ENCODE results near the gene COX6B2. TPM values are rescaled to one million over a fixed set of nuclear protein-coding genes. Genes with fewer than 3 reads are reported as not detected.

Gene COX6B2
- total RNA-seq, 2 donors from 2014 or later, result 0.75 to 0.84 TPM

DNA sequence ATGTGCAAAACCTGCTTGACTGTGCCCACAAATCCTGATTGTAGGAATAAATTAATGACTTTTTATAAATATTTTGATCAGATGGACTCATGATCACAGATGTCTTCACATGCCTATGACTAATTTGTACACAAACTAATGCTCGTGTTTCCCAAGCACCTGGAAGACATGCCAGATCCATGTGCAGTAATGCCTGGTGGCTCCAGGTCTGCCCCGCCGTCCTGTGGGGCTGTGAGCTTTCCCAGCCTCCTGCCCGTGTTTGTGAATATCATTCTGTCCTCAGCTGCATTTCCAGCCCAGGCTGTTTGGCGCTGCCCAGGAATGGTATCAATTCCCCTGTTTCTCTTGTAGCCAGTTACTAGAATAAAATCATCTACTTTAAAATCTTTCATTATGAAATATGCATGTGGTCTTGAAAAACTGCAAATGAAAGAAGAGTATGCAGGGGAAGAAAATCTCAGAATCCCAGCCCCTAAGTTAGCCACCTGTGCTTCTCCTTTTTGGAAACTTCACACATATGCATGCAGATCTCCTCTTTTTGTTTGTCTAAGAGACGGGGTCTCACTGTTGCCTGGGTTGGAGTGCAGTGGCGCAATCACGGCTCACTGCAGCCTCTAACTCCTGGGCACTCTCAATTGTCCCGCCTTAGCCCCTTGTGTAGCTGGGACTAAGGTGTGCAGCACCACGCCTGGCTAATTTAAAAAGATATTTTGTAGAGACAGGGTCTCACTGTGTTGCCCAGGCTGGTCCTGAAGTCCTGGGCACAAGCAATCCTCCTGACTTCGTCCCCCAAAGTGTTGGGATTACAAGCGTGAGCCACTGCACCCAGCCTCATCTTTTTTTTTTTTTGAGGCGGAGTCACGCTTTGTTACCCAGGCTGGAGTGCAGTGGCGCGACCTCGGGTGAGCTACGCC is 37.4 kb upstream of the COX6B2 start:
- no peaks in the 10 kb centered on the region for H3K27me3 ChIP-seq (ENCODE audit: control insufficient read depth, insufficient read depth, low read length, poor library complexity, severe bottlenecking)
- DNase-seq, result no peak

DNA sequence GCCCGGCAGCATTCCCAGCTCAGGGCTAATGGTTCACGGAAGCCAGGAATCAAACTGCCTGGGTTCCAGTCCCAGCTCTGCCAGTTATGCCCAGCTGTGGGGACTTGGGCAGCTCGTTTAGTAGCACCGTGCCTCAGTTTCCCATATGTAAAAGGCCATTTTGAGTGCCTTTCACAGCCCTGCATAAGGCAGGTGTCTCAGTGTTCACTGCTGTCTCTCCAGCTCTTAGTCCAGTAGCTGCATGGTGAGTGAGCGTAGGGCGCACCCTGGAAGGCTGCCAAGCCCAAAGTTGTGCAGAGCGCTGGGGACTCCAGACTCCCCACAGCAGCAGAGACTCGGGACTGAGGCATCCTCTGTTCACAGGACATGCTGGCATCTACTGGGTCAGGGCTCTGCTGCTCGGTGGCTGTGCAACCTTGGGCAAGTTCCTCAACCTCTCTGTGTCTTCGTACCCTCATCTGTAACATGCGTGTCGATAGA is 36.7 kb upstream of the COX6B2 start:
- Histone ChIP-seq H3K27ac (ENCODE audit: low read depth, low read length) (no peak overlapping the region), H3K27me3 (ENCODE audit: control insufficient read depth, insufficient read depth, low read length, poor library complexity, severe bottlenecking) (no peaks in the 10 kb centered on the region), H3K36me3 (ENCODE audit: control insufficient read depth, insufficient read depth, low read length) (peaks cover 49% of the 10 kb centered on the region), H3K9ac (ENCODE audit: extremely low read depth, low read length, poor library complexity, severe bottlenecking) (no peak overlapping the region), H3K4me3 (ENCODE audit: low read length) (no peak overlapping the region), H3K4me1 (ENCODE audit: control insufficient read depth, insufficient read depth, low read length) (peaks cover 21% of the 10 kb centered on the region), H3K9me3 (ENCODE audit: control insufficient read depth, low read length) (no peaks in the 10 kb centered on the region)
- peaks cover 39% of the 10 kb centered on the region for H3K4me1 Mint-ChIP-seq
- no peaks in the 10 kb centered on the region for H3K27me3 Mint-ChIP-seq (ENCODE audit: insufficient read depth)
- peaks cover 40% of the 10 kb centered on the region for H3K36me3 Mint-ChIP-seq (ENCODE audit: low read depth)
- DNase-seq, result no peak
- H3K27ac Mint-ChIP-seq, result no peak overlapping the region
- H3K4me3 Mint-ChIP-seq, result no peak overlapping the region
- no peaks in the 10 kb centered on the region for H3K9me3 Mint-ChIP-seq
- WGBS, 2 experiments (ENCODE audit: insufficient coverage in 1 of 2, insufficient read length in 1 of 2), result 90 to 92% methylated on average over 10 to 12 of the region's 12 CpGs
- no peak for TF ChIP-seq CTCF (conservative IDR thresholded peaks at IDR 0.05)

More for the DNA sequence above, 37.4 kb upstream of the COX6B2 start:
- H3K4me3 ChIP-seq (ENCODE audit: low read length), result no peak overlapping the region
- peaks cover 43% of the 10 kb centered on the region for H3K36me3 ChIP-seq (ENCODE audit: control insufficient read depth, insufficient read depth, low read length)
- peaks cover 21% of the 10 kb centered on the region for H3K4me1 ChIP-seq (ENCODE audit: control insufficient read depth, insufficient read depth, low read length)
- Mint-ChIP-seq H3K4me1 (peaks cover 34% of the 10 kb centered on the region), H3K9me3 (no peaks in the 10 kb centered on the region), H3K27me3 (ENCODE audit: insufficient read depth) (no peaks in the 10 kb centered on the region), H3K4me3 (no peak overlapping the region), H3K36me3 (ENCODE audit: low read depth) (peaks cover 33% of the 10 kb centered on the region), H3K27ac (no peak overlapping the region)
- peak overlapping the region; percentile 37 for H3K27ac ChIP-seq (ENCODE audit: low read depth, low read length)
- no peak overlapping the region for H3K9ac ChIP-seq (ENCODE audit: extremely low read depth, low read length, poor library complexity, severe bottlenecking)
- 64 to 70% methylated on average over 14 to 18 of the region's 18 CpGs for WGBS, 2 experiments (ENCODE audit: insufficient coverage in 1 of 2, insufficient read length in 1 of 2)
- no peak for TF ChIP-seq CTCF (conservative IDR thresholded peaks at IDR 0.05)
- no peaks in the 10 kb centered on the region for H3K9me3 ChIP-seq (ENCODE audit: control insufficient read depth, low read length)

DNA sequence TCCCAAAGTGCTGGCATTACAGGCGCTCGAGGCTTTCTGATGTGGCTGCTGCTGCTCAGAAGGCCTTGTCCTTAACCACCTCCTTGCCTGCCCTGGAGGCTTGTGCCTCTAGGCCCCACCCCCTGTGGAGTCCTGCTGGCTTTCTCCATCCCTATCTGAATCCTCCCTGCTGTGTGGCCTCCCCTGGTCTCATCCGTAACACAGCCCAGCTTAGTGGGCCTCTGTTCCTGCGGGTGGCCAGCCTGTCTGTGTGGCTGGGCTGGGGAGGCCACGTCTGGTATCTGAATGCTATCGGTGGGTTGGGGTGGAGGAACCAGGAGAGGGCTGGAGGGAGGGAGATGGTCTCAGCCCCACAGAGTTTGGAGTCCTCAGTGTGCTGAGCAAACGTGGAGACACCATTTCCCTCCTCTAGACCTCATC is 36.0 kb upstream of the COX6B2 start:
- Histone ChIP-seq H3K36me3 (ENCODE audit: control insufficient read depth, insufficient read depth, low read length) (peaks cover 49% of the 10 kb centered on the region), H3K9me3 (ENCODE audit: control insufficient read depth, low read length) (no peaks in the 10 kb centered on the region), H3K4me1 (ENCODE audit: control insufficient read depth, insufficient read depth, low read length) (peaks cover 21% of the 10 kb centered on the region), H3K9ac (ENCODE audit: extremely low read depth, low read length, poor library complexity, severe bottlenecking) (no peak overlapping the region), H3K4me3 (ENCODE audit: low read length) (no peak overlapping the region), H3K27me3 (ENCODE audit: control insufficient read depth, insufficient read depth, low read length, poor library complexity, severe bottlenecking) (no peaks in the 10 kb centered on the region), H3K27ac (ENCODE audit: low read depth, low read length) (no peak overlapping the region)
- peaks cover 43% of the 10 kb centered on the region for H3K36me3 Mint-ChIP-seq (ENCODE audit: low read depth)
- H3K4me3 Mint-ChIP-seq, result no peak overlapping the region
- no peak for TF ChIP-seq CTCF (conservative IDR thresholded peaks at IDR 0.05)
- peak; percentile 77 for DNase-seq
- peak overlapping the region; percentile 76 for H3K27ac Mint-ChIP-seq
- no peaks in the 10 kb centered on the region for H3K27me3 Mint-ChIP-seq (ENCODE audit: insufficient read depth)
- H3K4me1 Mint-ChIP-seq, result peaks cover 39% of the 10 kb centered on the region
- H3K9me3 Mint-ChIP-seq, result no peaks in the 10 kb centered on the region
- WGBS, 2 experiments (ENCODE audit: insufficient coverage in 1 of 2, insufficient read length in 1 of 2), result 76 to 83% methylated on average over 2 to 7 of the region's 7 CpGs
